HFF-Myc (cell line): ENCODE measurements around the gene PLXNA4.

ENCODE experiments used
- DNase-seq: peaks from one replicate; pipeline ENCODE4 v3.0.0-alpha.2; 2011; ENCODE audit warnings: low read depth; ENCODE audit errors: extremely low read depth
- H3K4me3 ChIP-seq: replicated peaks from 2 replicates; pipeline ENCODE4 v1.5.1; 2011; ENCODE audit warnings: low read depth, mild to moderate bottlenecking, control low read depth, low read length
- CTCF ChIP-seq: IDR thresholded peaks from 2 replicates; pipeline ENCODE4 v1.5.1; 2012; ENCODE audit warnings: mild to moderate bottlenecking, low read depth, low read length, control low read depth; ENCODE audit errors: missing control alignments

Gene PLXNA4

GRCh38 chr7:132242192-132242812 lies 334.0 kb downstream of the PLXNA4 start:
- DNase-seq = no peak
- H3K4me3 ChIP-seq = no peak overlapping the region
- TF ChIP-seq CTCF = no peak

DNA sequence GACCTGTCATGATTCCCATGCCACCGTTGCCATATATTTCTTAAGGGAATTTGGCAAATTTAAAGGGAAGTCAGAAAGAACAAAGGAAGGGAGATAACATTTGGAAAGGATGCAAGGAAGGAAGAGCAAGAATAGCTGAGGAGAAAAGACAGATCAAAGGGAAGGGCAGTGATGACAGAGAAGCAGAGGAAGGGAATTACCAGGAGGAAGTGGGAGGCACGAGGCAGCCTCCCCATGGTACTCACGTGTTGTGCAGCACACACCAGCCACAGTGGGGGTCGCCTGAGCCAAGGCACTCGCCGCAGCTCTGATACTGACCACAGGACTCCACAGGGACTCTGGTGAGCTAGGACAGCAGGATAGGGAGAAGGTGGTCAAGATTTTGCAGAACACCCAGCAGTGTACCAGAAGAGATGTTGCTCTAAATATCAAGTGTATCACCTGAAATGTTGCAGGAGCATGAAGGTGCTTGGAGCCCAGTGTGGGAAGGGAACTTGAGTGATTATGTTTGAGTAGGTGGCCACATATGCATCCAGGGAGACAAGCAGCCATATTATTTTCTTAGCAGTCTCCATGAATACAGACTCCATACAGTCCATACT lies 335.3 kb downstream of the PLXNA4 start:
- no peak for TF ChIP-seq CTCF
- H3K4me3 ChIP-seq = no peak overlapping the region
- DNase-seq = no peak

DNA sequence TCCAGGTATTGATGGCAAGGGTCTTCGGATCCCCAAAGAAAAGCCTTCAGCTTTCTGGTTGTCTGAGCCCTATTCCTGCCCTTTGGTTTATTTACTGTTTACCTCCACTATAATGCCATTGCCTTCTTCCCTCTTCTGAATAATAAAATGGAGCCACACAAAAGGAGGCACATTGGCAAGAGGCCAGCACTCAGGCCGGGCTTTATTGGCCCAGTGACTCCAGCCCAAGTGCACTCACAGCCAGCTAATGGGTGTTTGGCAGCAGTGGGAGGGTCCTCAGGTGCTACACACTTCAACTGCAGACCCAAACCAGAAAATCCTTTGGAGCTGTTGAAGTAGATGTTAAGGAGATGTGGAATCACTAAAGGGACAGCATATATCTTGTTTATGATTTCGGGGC lies 336.0 kb downstream of the PLXNA4 start:
- no peak overlapping the region for H3K4me3 ChIP-seq
- no peak for TF ChIP-seq CTCF
- no peak for DNase-seq

DNA sequence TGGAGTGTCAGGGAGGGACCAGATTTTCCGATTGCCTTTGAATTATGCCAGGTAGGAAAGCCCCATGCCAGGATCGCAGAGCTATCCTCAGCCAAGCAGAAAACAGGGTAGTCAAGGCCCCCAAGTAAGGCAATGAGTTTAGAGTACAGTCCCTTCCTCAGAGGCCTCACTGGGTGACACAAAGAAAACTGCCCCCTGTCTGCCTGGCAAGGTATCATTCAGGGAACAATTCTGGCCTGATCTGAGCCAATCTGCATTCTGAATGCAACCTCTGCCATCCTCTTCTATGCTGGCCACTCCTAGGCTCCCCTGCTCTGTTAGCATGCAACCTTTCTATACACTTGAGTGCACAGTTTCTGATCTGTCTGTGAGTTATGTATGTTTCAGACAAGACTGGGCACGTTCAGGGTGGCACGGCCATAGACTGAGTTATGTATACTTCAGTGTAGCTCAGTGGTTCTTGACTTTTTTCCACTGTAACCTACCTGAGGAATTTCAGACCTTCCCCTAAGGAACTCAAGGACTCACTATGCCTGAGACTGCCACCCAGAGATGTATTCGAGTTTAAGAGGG lies 336.8 kb downstream of the PLXNA4 start:
- no peak overlapping the region for H3K4me3 ChIP-seq
- TF ChIP-seq CTCF = no peak
- DNase-seq = no peak

- DNase-seq = no peak
- no peak for TF ChIP-seq CTCF
- no peak overlapping the region for H3K4me3 ChIP-seq
Observed at GRCh38 chr7:132234711-132235110, 341.6 kb downstream of the PLXNA4 start.

- DNase-seq = no peak
- TF ChIP-seq CTCF = no peak
Observed at GRCh38 chr7:132232406-132232805, 343.9 kb downstream of the PLXNA4 start.

More at GRCh38 chr7:132232406-132232805, 343.9 kb downstream of the PLXNA4 start:
- no peak overlapping the region for H3K4me3 ChIP-seq
